ENCODE measurements around the gene NPPB. TPM values are rescaled to one million over a fixed set of nuclear protein-coding genes. Genes with fewer than 3 reads are reported as not detected.

NPPB gene
- total RNA-seq, 2 donors from 2014 or later, result not detected

DNA sequence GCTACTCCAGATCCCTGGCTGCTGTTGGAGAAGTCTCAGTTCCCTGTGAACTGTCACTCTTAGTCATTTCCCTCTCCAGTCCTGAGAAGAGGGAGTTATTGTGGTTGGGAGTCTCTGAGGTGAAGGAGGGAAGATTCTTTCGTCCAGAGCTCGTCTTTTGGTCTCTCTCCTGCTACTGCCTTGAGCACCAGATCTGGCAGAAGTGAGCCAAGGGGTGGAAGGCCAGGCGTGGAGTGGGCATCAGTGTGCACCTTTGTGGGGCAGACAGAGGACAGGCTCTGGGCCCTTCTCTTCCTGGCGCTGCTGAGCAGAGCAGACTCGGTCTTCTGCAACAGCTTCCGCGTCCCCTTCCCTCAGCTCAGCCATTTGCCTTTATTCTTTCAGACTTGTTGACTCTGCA, 33.6 kb downstream of the NPPB start:
- H3K36me3 ChIP-seq (replicated peaks in 1 of 2; ENCODE audit: insufficient read depth in 1 of 2, low read depth in 2 of 2), result peaks cover 5 to 21% of the 10 kb centered on the region in 2 donors

DNA sequence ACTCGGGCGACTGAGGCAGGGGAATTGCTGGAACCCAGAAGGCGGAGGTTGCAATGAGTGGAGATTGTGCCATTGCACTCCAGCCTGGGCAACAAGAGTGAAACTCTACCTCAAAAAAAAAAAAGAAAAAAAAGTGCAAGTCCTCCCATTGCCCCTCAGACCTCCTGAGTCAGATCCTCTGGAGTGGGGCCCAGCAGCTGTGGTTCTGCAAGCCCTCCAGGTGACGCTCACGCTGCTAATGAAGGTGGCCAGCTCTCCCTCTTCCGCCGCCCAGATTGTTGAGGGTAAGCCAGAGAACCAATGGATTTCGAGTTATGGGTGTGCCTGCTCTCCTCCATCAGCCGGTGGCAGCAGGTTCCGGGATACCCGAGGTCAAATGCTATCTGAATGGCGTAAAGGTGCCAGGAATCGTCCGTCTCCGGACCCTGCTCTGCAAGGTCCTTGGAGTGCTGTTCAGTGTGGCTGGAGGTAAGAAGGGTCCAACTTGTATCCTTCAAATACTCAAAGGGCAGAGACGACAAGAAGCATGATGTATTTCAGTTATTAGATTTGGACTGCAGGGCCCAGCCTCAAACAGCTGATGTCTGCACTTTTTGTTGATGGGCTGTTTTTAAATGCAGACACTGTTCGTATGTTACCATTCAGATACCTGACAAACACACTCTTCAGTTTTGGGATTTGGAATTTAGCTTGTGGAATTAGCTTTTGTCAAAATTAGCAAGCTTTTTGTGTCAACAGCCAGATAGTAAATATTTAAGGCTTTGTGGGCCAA, 35.2 kb downstream of the NPPB start:
- WGBS, 2 donors, result 85 to 87% methylated on average over 16 to 17 of the region's 17 CpGs
- ATAC-seq (no peak), DNase-seq (no peak)
- Histone ChIP-seq H3K36me3 (replicated peaks in 1 of 2; ENCODE audit: insufficient read depth in 1 of 2, low read depth in 2 of 2) (peaks cover 5 to 11% of the 10 kb centered on the region in 2 donors), H3K4me1 (no peaks in the 10 kb centered on the region), H3K4me3 (no peak overlapping the region), H3K27me3 (no peaks in the 10 kb centered on the region), H3K27ac (no peak overlapping the region), H3K9me3 (no peaks in the 10 kb centered on the region)
- intact Hi-C loops (cut with DNase I), result no loop called here
- no peak for TF ChIP-seq POLR2A (IDR thresholded peaks at IDR 0.05)
- TF ChIP-seq, protein P1, sequence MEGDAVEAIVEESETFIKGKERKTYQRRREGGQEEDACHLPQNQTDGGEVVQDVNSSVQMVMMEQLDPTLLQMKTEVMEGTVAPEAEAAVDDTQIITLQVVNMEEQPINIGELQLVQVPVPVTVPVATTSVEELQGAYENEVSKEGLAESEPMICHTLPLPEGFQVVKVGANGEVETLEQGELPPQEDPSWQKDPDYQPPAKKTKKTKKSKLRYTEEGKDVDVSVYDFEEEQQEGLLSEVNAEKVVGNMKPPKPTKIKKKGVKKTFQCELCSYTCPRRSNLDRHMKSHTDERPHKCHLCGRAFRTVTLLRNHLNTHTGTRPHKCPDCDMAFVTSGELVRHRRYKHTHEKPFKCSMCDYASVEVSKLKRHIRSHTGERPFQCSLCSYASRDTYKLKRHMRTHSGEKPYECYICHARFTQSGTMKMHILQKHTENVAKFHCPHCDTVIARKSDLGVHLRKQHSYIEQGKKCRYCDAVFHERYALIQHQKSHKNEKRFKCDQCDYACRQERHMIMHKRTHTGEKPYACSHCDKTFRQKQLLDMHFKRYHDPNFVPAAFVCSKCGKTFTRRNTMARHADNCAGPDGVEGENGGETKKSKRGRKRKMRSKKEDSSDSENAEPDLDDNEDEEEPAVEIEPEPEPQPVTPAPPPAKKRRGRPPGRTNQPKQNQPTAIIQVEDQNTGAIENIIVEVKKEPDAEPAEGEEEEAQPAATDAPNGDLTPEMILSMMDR (IDR thresholded peaks at IDR 0.05), result no peak

More for the DNA sequence above, 33.6 kb downstream of the NPPB start:
- ATAC-seq, result no peak
- no peaks in the 10 kb centered on the region for H3K9me3 ChIP-seq
- H3K4me3 ChIP-seq, result no peak overlapping the region
- WGBS, 2 donors, result 90 to 93% methylated on average over 7 of the region's 7 CpGs
- H3K27ac ChIP-seq, result no peak overlapping the region
- DNase-seq, result no peak
- H3K27me3 ChIP-seq, result no peaks in the 10 kb centered on the region
- intact Hi-C loops (cut with DNase I), result no loop called here
- no peaks in the 10 kb centered on the region for H3K4me1 ChIP-seq
- TF ChIP-seq POLR2A (IDR thresholded peaks at IDR 0.05), result no peak
- TF ChIP-seq, protein P1 (IDR thresholded peaks at IDR 0.05), result no peak

DNA sequence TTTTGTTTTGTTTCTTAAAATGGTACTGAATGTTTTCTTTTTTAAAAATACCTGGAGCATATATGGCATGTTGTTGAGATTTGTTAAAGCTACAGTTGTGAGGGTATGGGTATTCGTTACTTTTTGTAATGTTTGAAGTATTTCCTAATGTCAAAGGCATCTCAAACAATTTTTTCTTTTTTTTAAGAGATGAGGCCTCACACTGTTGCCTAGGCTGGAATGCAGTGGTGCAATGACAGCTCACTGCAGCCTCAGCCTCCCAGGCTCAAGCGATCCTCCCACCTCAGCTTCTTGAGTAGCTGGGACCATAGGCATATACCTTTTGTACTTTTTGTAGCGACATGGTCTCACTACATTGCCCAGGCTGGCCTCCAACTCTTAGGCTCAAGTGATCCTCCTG, 36.7 kb downstream of the NPPB start:
- no peak for ATAC-seq
- no peaks in the 10 kb centered on the region for H3K27me3 ChIP-seq
- TF ChIP-seq, protein P1 (IDR thresholded peaks at IDR 0.05), result no peak
- TF ChIP-seq POLR2A (IDR thresholded peaks at IDR 0.05), result no peak
- H3K9me3 ChIP-seq, result no peaks in the 10 kb centered on the region
- WGBS, 2 donors, result 85 to 89% methylated on average over 3 of the region's 3 CpGs
- H3K27ac ChIP-seq, result no peak overlapping the region
- H3K36me3 ChIP-seq (replicated peaks in 1 of 2; ENCODE audit: insufficient read depth in 1 of 2, low read depth in 2 of 2), result peaks cover 0 to 7% of the 10 kb centered on the region in 2 donors
- intact Hi-C loops (cut with DNase I), result no loop called here
- no peak for DNase-seq
- no peak overlapping the region for H3K4me3 ChIP-seq
- H3K4me1 ChIP-seq, result no peaks in the 10 kb centered on the region

DNA sequence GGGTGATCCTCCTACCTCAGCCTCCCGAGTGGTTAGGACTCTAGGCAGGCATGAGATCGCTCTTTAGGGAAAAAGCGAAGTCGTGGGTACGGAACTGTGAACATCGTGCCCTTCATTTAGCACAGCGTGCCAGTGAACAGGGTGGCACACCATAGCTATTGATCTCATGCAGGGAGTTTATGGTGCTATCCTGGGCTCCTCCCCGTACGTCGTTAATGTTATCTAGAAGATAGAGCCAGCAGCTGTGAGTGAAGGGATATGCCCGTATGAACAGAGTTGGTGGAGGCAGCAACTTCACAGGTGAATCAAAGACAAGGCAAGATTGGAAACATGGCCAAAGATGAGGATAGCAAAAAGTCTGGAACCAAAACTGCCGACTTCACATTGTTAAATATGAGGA, 41.6 kb downstream of the NPPB start:
- H3K4me1 ChIP-seq, result no peaks in the 10 kb centered on the region
- intact Hi-C loops (cut with DNase I), result no loop called here
- H3K27ac ChIP-seq, result no peak overlapping the region
- TF ChIP-seq, protein P1 (IDR thresholded peaks at IDR 0.05), result no peak
- no peak for TF ChIP-seq POLR2A (IDR thresholded peaks at IDR 0.05)
- H3K9me3 ChIP-seq, result no peaks in the 10 kb centered on the region
- no peak overlapping the region for H3K4me3 ChIP-seq
- peaks cover 4 to 18% of the 10 kb centered on the region in 2 donors for H3K36me3 ChIP-seq (replicated peaks in 1 of 2; ENCODE audit: insufficient read depth in 1 of 2, low read depth in 2 of 2)
- no peak for ATAC-seq
- no peak for DNase-seq
- WGBS, 2 donors, result 83% methylated on average over 12 of the region's 12 CpGs
- no peaks in the 10 kb centered on the region for H3K27me3 ChIP-seq

DNA sequence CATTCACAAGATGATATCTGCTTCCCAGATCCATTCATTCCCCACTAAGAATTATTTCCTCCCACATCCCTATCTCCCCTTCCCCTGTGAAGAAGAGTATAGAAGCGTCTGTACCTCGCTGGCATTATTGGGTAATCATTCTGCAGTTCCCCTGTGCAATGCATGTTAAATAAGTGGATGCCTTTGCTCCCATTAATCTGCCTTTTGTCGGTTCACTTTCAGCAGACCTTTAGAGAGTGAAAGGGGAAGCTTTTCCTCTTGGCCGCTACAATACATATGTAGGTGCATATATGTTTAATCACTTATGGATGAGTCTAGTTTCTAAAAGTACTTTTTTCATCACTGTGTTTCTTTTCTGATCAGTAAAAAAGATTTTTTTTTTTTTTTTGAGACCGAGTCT, 45.7 kb downstream of the NPPB start:
- peaks cover 4 to 16% of the 10 kb centered on the region in 2 donors for H3K36me3 ChIP-seq (replicated peaks in 1 of 2; ENCODE audit: insufficient read depth in 1 of 2, low read depth in 2 of 2)

More for the DNA sequence above, 45.7 kb downstream of the NPPB start:
- no peak for TF ChIP-seq POLR2A (IDR thresholded peaks at IDR 0.05)
- TF ChIP-seq, protein P1 (IDR thresholded peaks at IDR 0.05), result no peak
- Histone ChIP-seq H3K27ac (no peak overlapping the region), H3K4me1 (no peaks in the 10 kb centered on the region), H3K27me3 (no peaks in the 10 kb centered on the region), H3K9me3 (no peaks in the 10 kb centered on the region), H3K4me3 (no peak overlapping the region)
- DNase-seq, result no peak
- intact Hi-C loops (cut with DNase I), result no loop called here
- ATAC-seq, result no peak
- WGBS, 2 donors, result 71 to 89% methylated on average over 5 of the region's 5 CpGs
